Caco-2 (cell line): ENCODE measurements around the gene TMTC2. TPM values are rescaled to one million over a fixed set of nuclear protein-coding genes. Genes with fewer than 3 reads are reported as not detected.

ENCODE experiments used
- BruUV-seq: library from RNA; stranded (reverse); fragments of 400-500 nt; replicated peaks from 2 replicates; lab custom pipeline; 2021; lab: Mats Ljungman, UMichigan
- CTCF ChIA-PET: fragments of 300-600 bp; sonication (Branson Sonifier 250); formaldehyde crosslinking; loops from one replicate; lab custom pipeline; 2022; ENCODE audit warnings: antibody characterized with exemption; lab: Charles Lee
- POLR2A ChIA-PET: fragments of 300-600 bp; sonication (Branson Sonifier 250); formaldehyde crosslinking; loops from one replicate; lab custom pipeline; 2022; ENCODE audit warnings: antibody characterized with exemption; lab: Charles Lee
- DNase-seq, 2 experiments: peaks; one replicate each; pipeline versions ENCODE4 v3.0.0 to v3.0.0-alpha.2; 2020 to 2022
- H3K27me3 ChIP-seq: replicated peaks from 2 replicates; pipeline ENCODE4 v1.6.0; 2011; ENCODE audit warnings: low read length; ENCODE audit not compliant: control insufficient read depth, insufficient read depth
- H3K36me3 ChIP-seq: 2 replicates; pipeline ENCODE4 v1.5.1; 2011; ENCODE audit warnings: low read length; ENCODE audit not compliant: control insufficient read depth, insufficient read depth
- H3K4me1 ChIP-seq: fragments of 250-450 bp; sonication (Bioruptor Pico); 2 replicates; pipeline ENCODE4 v1.5.1; 2020; ENCODE audit warnings: mild to moderate bottlenecking
- H3K4me3 ChIP-seq: 2 replicates; pipeline ENCODE4 v1.5.1; 2011; ENCODE audit warnings: low read depth, mild to moderate bottlenecking, control low read depth, low read length
- H3K9me3 ChIP-seq: fragments of 250-450 bp; sonication (Bioruptor Pico); 2 replicates; pipeline ENCODE4 v1.5.1; 2020; ENCODE audit warnings: mild to moderate bottlenecking, moderate library complexity
- H3K27ac Mint-ChIP-seq: one replicate; pipeline ENCODE4 v1.8.0; 2022; ENCODE audit warnings: mixed read lengths; ENCODE audit not compliant: unreplicated experiment
- H3K27me3 Mint-ChIP-seq: one replicate; pipeline ENCODE4 v1.8.0; 2022; ENCODE audit warnings: mixed read lengths; ENCODE audit not compliant: insufficient read depth, unreplicated experiment
- H3K36me3 Mint-ChIP-seq: one replicate; pipeline ENCODE4 v1.8.0; 2022; ENCODE audit warnings: mild to moderate bottlenecking, mixed read lengths; ENCODE audit not compliant: insufficient read depth, unreplicated experiment
- H3K4me1 Mint-ChIP-seq: one replicate; pipeline ENCODE4 v1.8.0; 2022; ENCODE audit warnings: low read depth, mixed read lengths; ENCODE audit not compliant: unreplicated experiment
- H3K4me3 Mint-ChIP-seq: one replicate; pipeline ENCODE4 v1.8.0; 2022; ENCODE audit warnings: mild to moderate bottlenecking, moderate library complexity, mixed read lengths; ENCODE audit not compliant: unreplicated experiment
- H3K9me3 Mint-ChIP-seq: one replicate; pipeline ENCODE4 v1.8.0; 2022; ENCODE audit warnings: mixed read lengths; ENCODE audit not compliant: unreplicated experiment
- CTCF ChIP-seq, 2 experiments: fragments of 200-600 bp in 1 of 2; IDR thresholded peaks; 1 replicate in 1 of 2; 2 replicates in 1 of 2; pipeline versions ENCODE4 v1.5.1 to v1.8.0; 2011 to 2022; ENCODE audit warnings: antibody characterized with exemption in 1 of 2, control low read depth in 1 of 2, inconsistent platforms in 1 of 2, low read depth in 1 of 2, low read length in 1 of 2, mild to moderate bottlenecking in 1 of 2, moderate library complexity in 1 of 2; ENCODE audit not compliant: insufficient read depth in 1 of 2, severe bottlenecking in 1 of 2, unreplicated experiment in 1 of 2
- intact Hi-C: fragments of 100-400 bp; cut with micrococcal nuclease; formaldehyde crosslinking; loops from one replicate; pipeline ENCODE4 v1.10.0; 2022; ENCODE audit not compliant: unreplicated experiment
- total RNA-seq: library from RNA; stranded (reverse); gene quantifications from 2 replicates; pipeline ENCODE4 v1.2.3, GENCODE V29; 2022

TMTC2 gene
- total RNA-seq, 1 experiment from 2014 or later: 2.2 TPM

- intact Hi-C loops: no loop called here
- H3K4me3 Mint-ChIP-seq: no peak overlapping the region
- TF ChIP-seq CTCF (IDR thresholded peaks at IDR 0.05; ENCODE audit: insufficient read depth in 1 of 2, low read depth in 1 of 2, low read length in 1 of 2, severe bottlenecking in 1 of 2, unreplicated experiment in 1 of 2): no peak
- ChIA-PET CTCF (no interaction called here), POLR2A (no interaction called here)
- no peak overlapping the region for H3K4me3 ChIP-seq
- H3K27me3 ChIP-seq: no peaks in the 10 kb centered on the region
- H3K27ac Mint-ChIP-seq: no peak overlapping the region
- no peaks in the 10 kb centered on the region for H3K36me3 ChIP-seq
- H3K9me3 ChIP-seq: no peaks in the 10 kb centered on the region
- no peaks in the 10 kb centered on the region for H3K36me3 Mint-ChIP-seq
- no TSS peak for BruUV-seq
- no peaks in the 10 kb centered on the region for H3K27me3 Mint-ChIP-seq
- H3K4me1 ChIP-seq: no peaks in the 10 kb centered on the region
- no peak for DNase-seq
- no peaks in the 10 kb centered on the region for H3K4me1 Mint-ChIP-seq
- H3K9me3 Mint-ChIP-seq: no peaks in the 10 kb centered on the region
These were observed 189.4 kb downstream of the TMTC2 start for GRCh38 chr12:82876075-82876474.

- Histone ChIP-seq H3K36me3 (no peaks in the 10 kb centered on the region), H3K27me3 (no peaks in the 10 kb centered on the region), H3K4me1 (no peaks in the 10 kb centered on the region), H3K9me3 (no peaks in the 10 kb centered on the region), H3K4me3 (no peak overlapping the region)
- intact Hi-C loops: no loop called here
- POLR2A ChIA-PET: no interaction called here
- no peaks in the 10 kb centered on the region for H3K9me3 Mint-ChIP-seq
- H3K27me3 Mint-ChIP-seq: no peaks in the 10 kb centered on the region
- H3K27ac Mint-ChIP-seq: no peak overlapping the region
- no peaks in the 10 kb centered on the region for H3K4me1 Mint-ChIP-seq
- CTCF ChIA-PET: no interaction called here
- no peak overlapping the region for H3K4me3 Mint-ChIP-seq
- DNase-seq: no peak
- no peak for TF ChIP-seq CTCF (IDR thresholded peaks at IDR 0.05; ENCODE audit: insufficient read depth in 1 of 2, low read depth in 1 of 2, low read length in 1 of 2, severe bottlenecking in 1 of 2, unreplicated experiment in 1 of 2)
- H3K36me3 Mint-ChIP-seq: no peaks in the 10 kb centered on the region
- no TSS peak for BruUV-seq
These were observed 191.3 kb downstream of the TMTC2 start for GRCh38 chr12:82877963-82878362.

GRCh38 chr12:82880442-82880901 lies 193.8 kb downstream of the TMTC2 start:
- H3K9me3 Mint-ChIP-seq: no peaks in the 10 kb centered on the region
- Histone ChIP-seq H3K27me3 (no peaks in the 10 kb centered on the region), H3K9me3 (no peaks in the 10 kb centered on the region), H3K4me3 (no peak overlapping the region), H3K4me1 (no peaks in the 10 kb centered on the region), H3K36me3 (no peaks in the 10 kb centered on the region)
- no peak for TF ChIP-seq CTCF (IDR thresholded peaks at IDR 0.05; ENCODE audit: insufficient read depth in 1 of 2, low read depth in 1 of 2, low read length in 1 of 2, severe bottlenecking in 1 of 2, unreplicated experiment in 1 of 2)
- ChIA-PET POLR2A (no interaction called here), CTCF (no interaction called here)
- intact Hi-C loops: no loop called here
- H3K36me3 Mint-ChIP-seq: no peaks in the 10 kb centered on the region
- no peak overlapping the region for H3K4me3 Mint-ChIP-seq
- DNase-seq: no peak
- no peaks in the 10 kb centered on the region for H3K4me1 Mint-ChIP-seq
- BruUV-seq: no TSS peak
- no peaks in the 10 kb centered on the region for H3K27me3 Mint-ChIP-seq
- no peak overlapping the region for H3K27ac Mint-ChIP-seq
